Loucy (cell line): ENCODE measurements around the gene AP1B1.

Experiments
- EZH2phosphoT487 ChIP-seq: fragments of 200-600 bp; IDR thresholded peaks from 2 replicates; pipeline ENCODE4 v1.6.1; 2018; ENCODE audit warnings: antibody characterized with exemption, mild to moderate bottlenecking, moderate library complexity, borderline replicate concordance
- TF ChIP-seq, protein P1 (sequence below): fragments of 200-600 bp; sonication (generic); conservative IDR thresholded peaks from 2 replicates; pipeline ENCODE4 v1.5.1; 2014; ENCODE audit warnings: mild to moderate bottlenecking, antibody characterized with exemption, low read length

DNA sequence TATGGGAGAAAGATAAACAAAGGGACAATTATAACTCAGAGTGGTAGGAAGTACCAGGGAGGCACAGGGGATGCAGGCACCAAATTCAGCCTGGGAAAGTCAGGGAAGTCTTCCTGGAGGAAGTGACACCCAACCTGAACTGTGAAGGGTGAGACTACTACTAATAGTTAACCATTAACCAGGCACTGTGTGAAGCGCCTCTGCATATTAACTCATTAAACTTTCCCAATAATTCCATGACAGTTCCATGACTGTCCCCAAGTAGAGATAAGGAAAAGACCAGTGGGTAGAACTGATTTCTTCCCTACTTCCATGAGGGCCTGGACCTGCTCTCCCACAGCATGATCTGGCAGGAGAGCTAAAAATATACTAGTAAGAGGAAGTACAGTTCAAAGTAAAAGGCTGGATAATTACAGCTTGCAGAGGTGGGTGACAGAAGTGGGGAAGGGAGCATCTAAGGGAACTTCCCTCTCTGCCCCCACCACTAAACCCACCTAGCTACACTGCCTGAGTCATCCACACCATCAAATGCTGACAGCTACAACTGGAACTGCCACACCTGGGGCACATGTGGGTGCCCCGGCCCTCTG, 4.7 kb upstream of the AP1B1 start:
- TF ChIP-seq, protein P1, sequence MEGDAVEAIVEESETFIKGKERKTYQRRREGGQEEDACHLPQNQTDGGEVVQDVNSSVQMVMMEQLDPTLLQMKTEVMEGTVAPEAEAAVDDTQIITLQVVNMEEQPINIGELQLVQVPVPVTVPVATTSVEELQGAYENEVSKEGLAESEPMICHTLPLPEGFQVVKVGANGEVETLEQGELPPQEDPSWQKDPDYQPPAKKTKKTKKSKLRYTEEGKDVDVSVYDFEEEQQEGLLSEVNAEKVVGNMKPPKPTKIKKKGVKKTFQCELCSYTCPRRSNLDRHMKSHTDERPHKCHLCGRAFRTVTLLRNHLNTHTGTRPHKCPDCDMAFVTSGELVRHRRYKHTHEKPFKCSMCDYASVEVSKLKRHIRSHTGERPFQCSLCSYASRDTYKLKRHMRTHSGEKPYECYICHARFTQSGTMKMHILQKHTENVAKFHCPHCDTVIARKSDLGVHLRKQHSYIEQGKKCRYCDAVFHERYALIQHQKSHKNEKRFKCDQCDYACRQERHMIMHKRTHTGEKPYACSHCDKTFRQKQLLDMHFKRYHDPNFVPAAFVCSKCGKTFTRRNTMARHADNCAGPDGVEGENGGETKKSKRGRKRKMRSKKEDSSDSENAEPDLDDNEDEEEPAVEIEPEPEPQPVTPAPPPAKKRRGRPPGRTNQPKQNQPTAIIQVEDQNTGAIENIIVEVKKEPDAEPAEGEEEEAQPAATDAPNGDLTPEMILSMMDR: no peak
- no peak for TF ChIP-seq EZH2phosphoT487
